ENCODE data around the gene SLX4.

SLX4 gene

DNA sequence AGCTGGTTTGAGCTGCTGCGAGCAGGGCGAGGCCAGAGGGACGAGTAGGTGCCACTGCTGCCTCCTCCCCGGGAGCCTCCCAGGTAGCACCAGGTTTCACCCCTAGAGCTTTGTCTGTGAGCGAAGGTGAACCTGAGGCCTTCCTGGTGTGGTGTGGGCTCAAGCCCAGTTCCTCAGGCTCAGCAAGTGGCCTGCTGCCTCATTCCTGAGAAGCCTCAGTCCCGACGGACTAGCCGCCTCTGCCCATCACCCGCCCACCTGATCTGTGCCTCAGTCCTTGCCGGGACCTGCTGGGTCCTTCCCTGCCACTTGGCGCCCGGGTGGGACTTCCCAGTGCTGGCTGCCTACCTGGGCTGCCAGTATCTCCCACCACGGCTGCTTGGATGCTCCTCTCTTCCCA, 35.9 kb downstream of the SLX4 start:
- H3K27me3 ChIP-seq (ENCODE audit: insufficient read depth, poor library complexity, severe bottlenecking): no peaks in the 10 kb centered on the region
- H3K4me3 ChIP-seq (replicated peaks; ENCODE audit: insufficient read depth, low read length): no peak overlapping the region
- no peak for TF ChIP-seq GABPA (IDR thresholded peaks at IDR 0.05; ENCODE audit: low read depth)
- TF ChIP-seq CTCF (IDR thresholded peaks at IDR 0.05; ENCODE audit: insufficient read depth, low read length): no peak
- no peak for TF ChIP-seq REST (IDR thresholded peaks at IDR 0.05; ENCODE audit: insufficient replicate concordance, low read depth)
- TF ChIP-seq SPI1 (IDR thresholded peaks at IDR 0.05; ENCODE audit: borderline replicate concordance, low read depth): no peak
- no peak for TF ChIP-seq POLR2AphosphoS5 (IDR thresholded peaks at IDR 0.05; ENCODE audit: low read depth)
- DNase-seq (ENCODE audit: low read depth in 1 of 2, low spot score in 1 of 2): no peak
- no peak overlapping the region for H3K27ac ChIP-seq (replicated peaks)

- DNase-seq (ENCODE audit: low read depth in 1 of 2, low spot score in 1 of 2): no peak
- no peak overlapping the region for H3K27ac ChIP-seq (replicated peaks)
- H3K4me3 ChIP-seq (replicated peaks; ENCODE audit: insufficient read depth, low read length): no peak overlapping the region
- no peak for TF ChIP-seq GABPA (IDR thresholded peaks at IDR 0.05; ENCODE audit: low read depth)
- TF ChIP-seq CTCF (IDR thresholded peaks at IDR 0.05; ENCODE audit: insufficient read depth, low read length): no peak
- no peak for TF ChIP-seq REST (IDR thresholded peaks at IDR 0.05; ENCODE audit: insufficient replicate concordance, low read depth)
- TF ChIP-seq POLR2AphosphoS5 (IDR thresholded peaks at IDR 0.05; ENCODE audit: low read depth): no peak
- TF ChIP-seq SPI1 (IDR thresholded peaks at IDR 0.05; ENCODE audit: borderline replicate concordance, low read depth): no peak
- H3K27me3 ChIP-seq (ENCODE audit: insufficient read depth, poor library complexity, severe bottlenecking): no peaks in the 10 kb centered on the region
These were observed 37.2 kb downstream of the SLX4 start for GRCh38 chr16:3574195-3574594.

DNA sequence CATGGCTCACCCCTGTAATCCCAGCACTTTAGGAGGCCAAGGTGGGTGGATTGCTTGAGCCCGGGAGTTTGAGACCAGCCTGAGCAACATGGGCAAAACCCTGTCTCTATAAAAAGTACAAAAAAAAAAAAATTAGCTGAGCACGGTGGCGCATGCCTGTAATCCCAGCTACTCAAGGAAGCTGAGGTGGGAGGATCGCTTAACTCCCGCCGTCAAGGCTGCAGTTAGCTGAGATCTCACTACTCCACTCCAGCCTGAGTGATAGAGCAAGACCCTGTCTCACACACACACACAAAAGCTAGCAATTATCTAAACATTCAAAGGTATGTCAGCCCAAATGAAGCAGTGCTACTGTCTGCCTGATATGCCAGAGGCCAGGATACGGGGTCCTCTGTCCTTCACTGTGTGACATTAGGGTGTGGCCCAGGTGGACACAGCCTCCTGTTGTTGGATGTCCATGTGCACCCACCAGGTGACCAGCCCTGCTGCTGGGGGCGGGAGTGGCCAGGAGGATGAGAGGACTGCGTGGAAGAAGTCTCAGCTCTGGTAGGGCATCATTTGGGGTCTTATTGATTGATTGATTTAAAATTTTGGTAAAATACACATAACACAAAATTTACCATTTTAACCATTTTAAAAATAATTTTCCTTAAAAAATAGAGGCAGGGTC, 38.1 kb downstream of the SLX4 start:
- TF ChIP-seq GABPA (IDR thresholded peaks at IDR 0.05; ENCODE audit: low read depth) (no peak), SPI1 (IDR thresholded peaks at IDR 0.05; ENCODE audit: borderline replicate concordance, low read depth) (no peak), REST (IDR thresholded peaks at IDR 0.05; ENCODE audit: insufficient replicate concordance, low read depth) (no peak), POLR2AphosphoS5 (IDR thresholded peaks at IDR 0.05; ENCODE audit: low read depth) (no peak), CTCF (IDR thresholded peaks at IDR 0.05; ENCODE audit: insufficient read depth, low read length) (no peak)
- H3K27ac ChIP-seq (replicated peaks): no peak overlapping the region
- H3K27me3 ChIP-seq (ENCODE audit: insufficient read depth, poor library complexity, severe bottlenecking): no peaks in the 10 kb centered on the region
- no peak for DNase-seq (ENCODE audit: low read depth in 1 of 2, low spot score in 1 of 2)
- H3K4me3 ChIP-seq (replicated peaks; ENCODE audit: insufficient read depth, low read length): no peak overlapping the region

Data from HL-60 (cell line).